HG03565 (cell line): Measurements from ENCODE around the gene SLAMF9.

Experiments used
- ATAC-seq: cut with Tn5 transposase; IDR thresholded peaks from one replicate; pipeline ENCODE4 v1.9.1; 2021; ENCODE audit warnings: mild to moderate bottlenecking, moderate library complexity; ENCODE audit not compliant: unreplicated experiment

The SLAMF9 gene

GRCh38 chr1:159934136-159935039 lies 19.6 kb downstream of the SLAMF9 start:
- ATAC-seq = no peak

DNA sequence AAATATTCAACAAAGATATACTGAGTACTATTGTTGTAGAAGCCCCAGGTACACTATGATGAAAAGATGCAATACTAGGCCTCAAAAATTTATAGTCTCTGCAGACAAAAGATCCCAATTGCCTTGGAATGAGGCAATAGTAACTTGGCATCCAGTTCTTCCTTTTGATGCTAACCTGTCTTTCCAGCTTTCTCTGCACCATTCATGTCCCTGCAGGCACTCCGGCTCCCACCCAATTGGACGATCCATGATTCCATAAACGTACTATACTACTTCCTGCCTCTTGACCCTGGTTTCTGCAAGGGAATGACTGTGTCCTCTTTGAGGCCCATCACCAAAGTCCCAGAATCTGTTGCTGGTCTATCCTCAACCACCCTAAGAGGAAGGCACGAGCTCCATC lies 20.7 kb downstream of the SLAMF9 start:
- no peak for ATAC-seq

- ATAC-seq = no peak
Observed at GRCh38 chr1:159932296-159933285, 21.4 kb downstream of the SLAMF9 start.

DNA sequence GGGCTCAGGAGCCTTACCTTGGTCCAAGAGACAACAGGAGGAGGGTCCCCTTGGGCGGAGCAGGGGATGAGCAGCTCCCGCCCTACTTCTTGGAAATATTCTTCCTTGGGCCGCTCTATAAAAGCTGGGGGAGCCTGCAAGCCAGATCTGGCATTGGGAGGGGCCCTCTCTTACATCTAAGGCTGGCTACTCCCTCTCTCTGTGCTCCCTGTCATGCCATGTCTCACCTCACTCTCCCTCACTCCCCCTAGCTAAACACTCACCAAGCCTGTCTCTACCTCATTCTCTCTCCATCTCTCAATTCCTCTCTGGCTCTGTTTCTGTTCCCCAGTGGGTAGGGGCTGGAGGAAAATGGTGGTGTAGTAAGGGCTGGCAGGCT lies 22.3 kb downstream of the SLAMF9 start:
- no peak for ATAC-seq

GRCh38 chr1:159931101-159931794 lies 22.8 kb downstream of the SLAMF9 start:
- no peak for ATAC-seq

DNA sequence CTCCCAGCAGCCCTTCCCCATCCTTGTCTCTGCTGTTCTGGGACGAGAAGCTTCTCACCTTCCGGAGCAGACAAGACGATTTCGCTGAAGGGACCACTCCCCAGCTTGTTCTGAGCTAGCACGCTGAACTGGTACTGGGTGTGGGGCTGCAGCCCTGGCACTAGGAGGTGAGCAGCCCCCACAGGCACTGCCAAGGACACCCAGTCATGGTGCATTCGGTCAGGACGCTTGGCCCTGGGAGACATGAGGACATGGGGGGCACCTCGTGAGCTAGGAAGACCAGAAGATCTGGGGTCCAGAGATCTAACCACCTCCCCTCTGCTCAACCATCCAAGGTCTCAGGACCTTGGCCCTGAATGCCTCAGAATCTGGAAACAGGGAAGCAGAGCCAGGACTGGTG lies 23.4 kb downstream of the SLAMF9 start:
- ATAC-seq = no peak

DNA sequence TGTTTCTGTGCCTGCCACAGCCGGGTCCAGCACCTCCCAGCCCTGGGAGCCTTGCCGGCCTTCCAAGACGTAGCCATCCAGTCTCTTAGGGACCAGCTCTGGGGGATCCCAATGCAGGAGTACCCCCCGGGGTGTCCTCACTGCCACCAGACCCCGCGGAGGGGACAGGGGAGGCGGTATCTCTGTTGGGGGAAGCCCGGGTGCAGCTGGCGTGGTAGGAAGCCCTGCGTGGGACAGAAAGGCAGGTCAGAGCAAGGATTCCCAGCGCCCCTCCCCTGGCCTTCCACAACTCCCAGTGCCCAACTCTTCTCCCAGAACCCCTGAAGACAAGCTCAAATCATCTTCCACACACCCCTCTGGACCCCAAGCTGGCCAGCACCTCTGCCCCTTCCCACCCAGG lies 23.8 kb downstream of the SLAMF9 start:
- ATAC-seq = no peak

DNA sequence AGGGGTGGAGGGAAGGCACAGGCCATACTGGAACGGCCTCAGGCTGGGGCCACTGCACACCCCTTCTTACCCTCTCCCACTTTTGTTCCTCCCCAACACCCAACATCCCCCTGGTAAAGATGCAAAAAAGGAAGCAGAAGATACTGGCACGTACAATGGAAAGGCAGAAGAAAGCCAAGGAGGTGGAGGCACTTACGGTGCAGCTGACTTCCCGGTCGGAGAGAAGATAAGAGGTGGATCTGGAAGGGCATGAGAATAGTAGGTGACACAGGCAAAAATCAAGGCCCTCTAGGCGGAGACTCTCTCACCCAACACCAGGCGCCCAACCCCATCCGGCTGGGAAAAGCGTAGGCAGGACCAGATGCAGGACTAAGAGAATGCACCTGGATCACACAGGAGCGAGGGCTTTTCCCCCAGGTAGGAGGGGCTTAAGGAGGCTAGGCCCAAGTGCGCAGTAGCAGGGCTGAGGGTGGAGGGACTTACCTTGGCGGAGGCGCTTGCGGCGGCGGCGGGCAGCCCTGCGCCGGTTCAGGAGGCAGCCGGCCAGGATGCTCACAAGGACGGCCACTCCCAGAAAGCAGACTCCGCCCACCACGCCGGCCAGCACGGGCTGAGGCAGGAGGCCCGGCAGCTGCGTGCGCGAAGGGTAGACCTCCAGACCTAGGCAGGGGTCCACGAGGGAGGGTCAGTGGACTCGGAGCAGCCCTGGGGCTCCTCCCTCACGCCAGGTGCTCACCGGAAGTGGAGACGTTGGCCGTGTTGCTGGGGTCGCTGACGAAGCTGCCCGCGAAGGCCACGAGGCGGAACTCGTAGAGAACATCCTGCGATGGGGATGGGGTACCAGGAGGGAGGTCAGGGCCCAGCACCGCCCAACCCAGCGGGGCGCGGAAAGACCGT lies 24.6 kb downstream of the SLAMF9 start:
- no peak for ATAC-seq

DNA sequence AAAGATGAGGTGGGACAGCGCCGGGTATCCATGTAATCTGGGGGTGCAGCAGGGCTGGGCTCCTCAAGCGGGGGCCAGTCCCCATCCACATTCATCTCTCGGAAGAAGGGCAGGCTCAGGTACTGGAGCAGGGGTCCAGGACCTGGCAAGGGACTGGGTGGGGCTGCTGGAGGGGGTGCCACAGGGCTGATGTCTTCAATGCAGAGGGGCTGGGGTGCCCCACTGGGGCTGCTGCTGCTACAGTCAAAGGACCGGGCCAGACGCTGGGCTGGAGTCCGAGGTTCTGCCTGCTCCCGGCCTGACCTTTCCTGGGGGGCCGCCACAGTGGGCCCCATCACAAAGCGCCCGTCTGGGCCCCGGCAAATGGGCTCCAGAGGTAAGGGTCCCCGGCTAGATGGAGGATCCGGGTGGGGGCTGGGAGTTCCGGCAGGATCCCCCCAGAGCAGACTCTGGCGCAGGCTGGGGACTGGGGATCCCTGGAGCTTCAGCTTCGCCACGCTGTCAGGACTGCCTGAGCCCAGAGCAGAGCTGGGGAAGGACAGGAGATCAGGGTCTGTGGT lies 25.5 kb downstream of the SLAMF9 start:
- no peak for ATAC-seq

DNA sequence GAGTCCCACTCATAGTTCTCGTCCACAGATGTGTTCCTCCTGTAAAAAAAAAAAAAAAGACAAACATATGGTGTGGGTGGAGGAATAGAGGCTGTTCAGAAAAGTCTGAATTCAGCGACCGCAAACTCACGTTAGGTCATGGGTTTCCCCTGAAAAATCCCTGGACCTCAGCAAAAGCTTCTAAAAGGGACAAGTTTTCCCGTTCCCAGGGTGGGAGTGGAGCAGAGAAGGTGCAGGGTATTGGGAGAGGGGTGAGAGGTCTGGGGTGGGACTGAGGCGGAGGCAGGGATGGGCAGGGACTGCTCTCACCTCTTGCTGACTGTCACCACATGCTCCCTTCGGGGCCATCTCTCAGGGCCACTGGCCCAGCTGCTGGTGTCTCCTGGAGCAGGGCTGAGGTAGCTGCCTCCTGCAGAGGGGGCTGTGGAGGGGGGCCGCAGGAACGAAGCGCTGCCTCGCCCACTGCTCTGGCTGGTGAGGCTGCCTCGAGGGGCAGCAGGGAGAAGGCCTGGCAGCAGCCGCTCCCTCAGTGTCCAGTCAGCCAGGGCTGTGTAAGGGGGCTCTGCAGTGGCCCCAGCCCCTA lies 26.1 kb downstream of the SLAMF9 start:
- no peak for ATAC-seq

GRCh38 chr1:159927211-159927848 lies 26.7 kb downstream of the SLAMF9 start:
- no peak for ATAC-seq

GRCh38 chr1:159925719-159926078 lies 28.3 kb downstream of the SLAMF9 start:
- no peak for ATAC-seq

GRCh38 chr1:159924791-159925718 lies 29.0 kb downstream of the SLAMF9 start, which contains the start of gene TAGLN2:
Gene TAGLN2 (minus strand): TSS chr1:159925507. CDS start chr1:159920509, 4,998 bp downstream.
- peak; percentile 58 for ATAC-seq

- no peak for ATAC-seq
Observed at GRCh38 chr1:159924025-159924790, 29.8 kb downstream of the SLAMF9 start.

- ATAC-seq = peak; percentile 14
Observed at GRCh38 chr1:159923203-159924024, 30.6 kb downstream of the SLAMF9 start.
